Body of pancreas (tissue), 4 donors: ENCODE measurements around the gene GRIN1.

Experiments
- POLR2A ChIP-seq, 3 donors: fragments of 450-650 bp; IDR thresholded peaks; one replicate each; pipeline ENCODE4 v1.6.1; 2016; ENCODE audit warnings: antibody characterized with exemption in 3 of 3, mild to moderate bottlenecking in 2 of 3
- TF ChIP-seq, protein P1 (sequence below), 7 experiments: fragments of 450-650 bp in 4 of 7; fragments of 200-600 bp in 3 of 7; sonication (generic) in 3 of 7; IDR thresholded peaks; one replicate each; pipeline ENCODE4 v1.5.1; 2016 to 2019; ENCODE audit warnings: antibody characterized with exemption in 7 of 7

DNA sequence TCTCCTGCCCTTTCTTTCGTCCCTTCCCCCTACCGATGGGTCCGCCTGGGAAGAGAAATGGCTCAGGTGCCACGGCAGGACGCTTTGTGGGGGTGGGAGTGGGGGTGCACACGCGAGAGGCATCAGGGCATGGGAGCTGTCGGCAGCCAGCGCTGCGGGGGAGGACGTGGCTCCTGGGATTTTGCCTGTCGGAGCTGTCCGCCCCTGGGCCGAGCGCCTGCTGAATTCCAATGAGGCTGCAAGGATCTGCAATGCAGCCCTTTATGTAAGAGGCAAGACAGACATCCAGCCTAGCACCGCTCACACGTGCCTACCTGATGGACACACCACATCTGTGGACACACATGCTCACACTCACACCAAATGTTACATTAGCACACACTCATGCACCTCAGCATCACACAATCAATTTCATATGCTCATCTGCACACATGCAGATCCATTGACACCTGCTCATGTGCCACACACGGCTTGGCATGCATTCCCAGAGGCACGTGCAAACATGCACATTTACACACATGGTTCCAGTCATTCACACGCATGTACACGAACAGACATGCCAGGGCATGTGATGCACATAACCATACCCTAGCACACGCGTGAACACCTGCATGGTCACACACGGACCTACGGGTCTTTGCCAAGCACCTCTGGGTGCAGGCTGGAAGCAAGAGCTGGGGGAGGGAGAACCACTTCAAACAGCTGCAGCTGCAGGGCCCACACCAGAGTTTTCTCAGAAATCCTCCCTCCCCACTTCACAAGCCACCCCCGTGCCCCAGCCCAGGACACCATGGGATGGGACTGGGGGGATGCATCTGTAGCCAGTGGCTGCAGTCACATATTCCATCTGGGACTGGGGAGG is 1.4 kb downstream of the GRIN1 start:
- TF ChIP-seq, protein P1, sequence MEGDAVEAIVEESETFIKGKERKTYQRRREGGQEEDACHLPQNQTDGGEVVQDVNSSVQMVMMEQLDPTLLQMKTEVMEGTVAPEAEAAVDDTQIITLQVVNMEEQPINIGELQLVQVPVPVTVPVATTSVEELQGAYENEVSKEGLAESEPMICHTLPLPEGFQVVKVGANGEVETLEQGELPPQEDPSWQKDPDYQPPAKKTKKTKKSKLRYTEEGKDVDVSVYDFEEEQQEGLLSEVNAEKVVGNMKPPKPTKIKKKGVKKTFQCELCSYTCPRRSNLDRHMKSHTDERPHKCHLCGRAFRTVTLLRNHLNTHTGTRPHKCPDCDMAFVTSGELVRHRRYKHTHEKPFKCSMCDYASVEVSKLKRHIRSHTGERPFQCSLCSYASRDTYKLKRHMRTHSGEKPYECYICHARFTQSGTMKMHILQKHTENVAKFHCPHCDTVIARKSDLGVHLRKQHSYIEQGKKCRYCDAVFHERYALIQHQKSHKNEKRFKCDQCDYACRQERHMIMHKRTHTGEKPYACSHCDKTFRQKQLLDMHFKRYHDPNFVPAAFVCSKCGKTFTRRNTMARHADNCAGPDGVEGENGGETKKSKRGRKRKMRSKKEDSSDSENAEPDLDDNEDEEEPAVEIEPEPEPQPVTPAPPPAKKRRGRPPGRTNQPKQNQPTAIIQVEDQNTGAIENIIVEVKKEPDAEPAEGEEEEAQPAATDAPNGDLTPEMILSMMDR (IDR thresholded peaks at IDR 0.05): no peak
- TF ChIP-seq POLR2A (IDR thresholded peaks at IDR 0.05): no peak
